GM21515 (cell line): ENCODE measurements around the gene AQP3.
"Not testable (repeated sequence)": the region's sequence is repeated elsewhere in the genome, so short reads cannot be mapped to it uniquely, and the experiment has no call there.

ENCODE experiments used
- ATAC-seq: cut with Tn5 transposase; IDR thresholded peaks from one replicate; pipeline ENCODE4 v1.9.1; 2021; ENCODE audit not compliant: unreplicated experiment

AQP3 gene

DNA sequence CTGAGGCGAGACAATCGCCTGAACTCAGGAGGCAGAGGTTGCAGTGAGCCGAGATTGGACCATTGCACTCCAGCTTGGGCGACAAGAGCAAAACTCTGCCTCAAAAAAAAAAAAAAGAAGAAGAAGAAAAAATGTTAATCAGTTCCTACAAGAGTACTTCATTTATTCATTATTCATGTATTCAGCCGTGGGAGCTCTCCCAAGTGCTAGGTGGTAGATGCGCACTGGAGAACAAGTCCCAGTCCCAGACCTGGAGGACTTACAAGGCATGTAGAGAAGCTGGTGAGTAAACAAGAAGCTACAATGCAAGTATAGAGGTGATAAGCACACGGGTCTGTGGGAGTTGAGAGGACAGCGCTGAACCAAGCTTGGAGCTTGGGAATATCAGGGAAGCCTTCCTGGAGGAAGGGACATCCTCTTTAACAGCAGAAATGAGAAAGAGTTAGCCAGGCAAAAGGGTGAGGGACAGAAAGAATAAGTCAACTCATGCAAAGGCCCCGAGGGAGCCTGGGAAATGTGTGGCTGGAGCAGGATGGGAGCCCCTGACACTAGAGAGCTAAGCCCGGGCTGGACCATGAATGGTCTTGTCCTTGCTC, 27.6 kb downstream of the AQP3 start:
- no peak for ATAC-seq

DNA sequence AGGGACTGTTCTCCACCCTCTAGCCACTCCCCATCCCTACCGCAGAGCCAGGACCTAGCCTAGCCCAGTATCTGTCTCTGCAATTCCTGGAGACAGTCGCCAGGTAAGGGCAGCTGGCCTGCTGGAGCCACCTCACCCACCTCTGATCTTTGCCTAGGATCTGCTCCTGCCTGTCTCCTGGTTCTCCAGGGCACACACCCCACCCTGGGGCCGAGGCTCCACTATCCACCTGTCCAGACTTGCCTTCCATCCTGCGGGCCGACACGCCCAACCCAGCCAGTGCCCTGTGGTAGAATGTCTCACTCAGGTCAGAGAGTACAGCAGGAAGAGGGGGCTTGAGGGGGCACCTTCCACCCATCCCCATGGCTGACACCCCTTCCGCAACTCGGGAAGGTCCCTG, 29.3 kb downstream of the AQP3 start:
- no peak for ATAC-seq

DNA sequence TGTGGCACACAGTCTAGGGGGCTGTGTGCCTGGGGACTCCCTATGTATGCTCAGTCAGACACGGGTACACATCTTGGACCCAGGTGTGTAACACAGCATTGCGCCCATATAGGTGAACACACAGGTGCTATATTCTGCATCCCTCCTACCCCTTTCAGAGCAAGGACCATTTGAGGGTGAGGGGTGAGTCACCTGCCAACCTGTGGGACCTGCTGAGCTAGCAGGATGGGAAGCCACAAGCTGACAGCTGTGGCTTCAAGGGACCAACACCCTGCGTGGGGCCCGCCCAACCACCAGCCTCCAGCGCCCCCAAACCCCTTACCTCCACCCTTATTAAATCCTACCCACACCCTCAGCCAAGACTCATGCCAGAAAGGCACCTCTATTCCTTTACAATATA, 30.4 kb downstream of the AQP3 start:
- ATAC-seq = no peak

DNA sequence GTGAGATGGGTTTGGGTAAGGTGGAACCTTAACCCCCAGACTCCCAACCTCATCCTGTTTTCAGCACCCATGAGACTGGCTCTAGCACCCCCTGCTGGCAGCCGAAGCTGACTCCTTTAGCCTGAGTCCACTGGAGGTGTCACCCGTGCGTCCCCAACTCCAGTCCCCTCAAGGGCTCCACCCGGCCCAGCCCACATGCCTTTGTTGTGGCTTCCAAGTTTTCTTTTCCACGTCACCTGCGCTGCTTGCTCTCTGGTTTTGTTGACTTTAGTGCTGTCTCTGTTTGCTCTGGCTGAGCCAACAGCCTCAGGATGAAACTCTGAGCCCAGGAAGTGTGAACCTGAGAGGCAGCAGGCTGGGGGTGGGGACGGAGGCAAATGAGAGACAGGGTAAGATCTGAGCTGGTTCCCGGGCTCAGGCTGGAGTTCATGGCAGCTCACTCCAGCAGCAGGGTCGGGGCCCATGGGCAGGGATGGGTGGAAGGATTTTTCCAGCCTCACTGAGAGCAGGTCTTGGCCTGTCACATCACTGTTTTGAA, 31.8 kb downstream of the AQP3 start:
- peak; percentile 80 for ATAC-seq

DNA sequence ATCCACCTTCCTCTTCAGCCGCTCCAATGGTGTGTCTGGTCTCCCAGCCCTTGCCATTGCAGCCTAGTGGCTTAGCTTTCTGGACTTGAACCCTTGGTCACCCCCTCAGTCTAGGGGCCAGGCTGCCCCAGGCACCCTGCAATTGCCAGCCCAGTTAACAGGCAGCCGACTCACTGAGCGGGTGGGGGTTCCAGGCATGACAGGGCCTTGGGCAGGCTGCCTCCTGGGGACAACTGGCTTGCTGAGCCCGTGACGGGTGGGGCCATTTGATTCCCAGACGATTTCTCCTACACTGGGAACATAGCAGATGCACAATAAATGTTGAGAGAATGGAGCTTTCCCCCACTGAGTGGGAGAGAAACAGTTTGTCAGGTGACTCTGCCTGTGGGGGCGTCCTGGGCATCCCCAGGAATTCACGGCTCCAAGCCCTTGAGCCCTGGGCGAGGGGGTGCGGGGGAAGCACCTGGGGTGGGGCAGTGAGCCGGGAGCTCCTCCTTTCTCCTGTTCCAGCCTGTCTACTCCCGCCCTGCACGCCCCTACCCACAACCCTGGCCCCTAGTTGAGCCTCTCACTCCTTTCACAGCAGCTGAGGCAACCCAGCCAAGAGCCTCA, 32.4 kb downstream of the AQP3 start:
- ATAC-seq = no peak

DNA sequence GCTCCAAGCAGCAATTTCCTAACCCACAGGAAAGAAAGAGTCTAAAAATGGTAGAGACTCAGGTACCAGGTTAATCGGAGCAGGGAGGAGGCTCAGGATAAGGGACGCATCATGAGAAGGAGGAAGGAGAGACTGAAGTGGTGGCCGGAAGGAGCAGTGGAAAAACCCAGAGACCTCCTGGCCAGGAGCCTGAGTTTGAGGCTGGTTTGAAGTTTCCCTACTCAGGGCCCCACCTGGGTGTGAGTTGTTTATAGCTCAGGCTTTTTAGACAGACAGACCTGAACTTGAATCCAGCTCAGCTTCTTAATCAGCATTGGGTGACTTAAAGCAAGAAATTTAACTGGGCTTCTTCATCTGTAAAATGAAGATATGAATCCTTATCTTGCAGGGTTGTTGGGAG, 33.1 kb downstream of the AQP3 start:
- no peak for ATAC-seq

DNA sequence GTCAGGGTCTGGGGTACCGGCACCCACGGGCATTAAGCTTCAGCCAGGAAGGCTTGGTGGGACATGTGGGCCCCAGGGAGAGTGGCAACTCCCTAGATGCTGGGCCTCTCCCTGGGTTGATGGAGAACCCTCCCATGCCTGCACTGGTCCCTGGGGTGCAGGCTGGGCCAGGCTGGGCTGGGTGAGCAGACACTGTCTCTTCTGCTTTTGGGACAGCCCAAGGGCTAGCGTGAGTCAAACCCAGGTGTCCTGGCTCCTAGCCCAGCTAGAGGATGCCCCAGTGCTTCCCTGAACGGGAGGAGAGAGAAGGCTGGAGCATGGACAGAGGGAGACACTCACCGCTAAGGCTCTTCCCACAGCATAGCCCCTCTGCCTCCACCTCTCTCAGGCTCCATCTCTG, 39.3 kb downstream of the AQP3 start:
- no peak for ATAC-seq

DNA sequence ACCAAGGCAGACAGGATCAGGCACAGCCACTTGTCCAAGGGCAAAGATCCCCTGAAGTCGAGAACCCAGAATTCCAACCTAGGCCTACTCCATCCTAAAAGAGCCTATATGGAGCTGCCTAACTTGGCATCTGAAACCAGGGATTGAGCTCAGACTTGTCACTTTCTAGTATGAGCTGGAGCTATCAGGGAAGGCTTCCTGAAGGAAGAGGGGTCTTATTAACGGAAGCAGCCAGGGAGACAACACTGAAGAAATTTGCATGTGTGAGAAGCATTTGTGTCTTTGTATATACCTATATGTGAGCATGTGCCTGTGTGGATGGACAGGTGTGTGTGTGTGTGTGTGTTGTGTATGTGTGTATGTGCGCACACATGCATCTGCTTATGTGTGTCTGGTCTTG, 40.3 kb downstream of the AQP3 start:
- no peak for ATAC-seq

DNA sequence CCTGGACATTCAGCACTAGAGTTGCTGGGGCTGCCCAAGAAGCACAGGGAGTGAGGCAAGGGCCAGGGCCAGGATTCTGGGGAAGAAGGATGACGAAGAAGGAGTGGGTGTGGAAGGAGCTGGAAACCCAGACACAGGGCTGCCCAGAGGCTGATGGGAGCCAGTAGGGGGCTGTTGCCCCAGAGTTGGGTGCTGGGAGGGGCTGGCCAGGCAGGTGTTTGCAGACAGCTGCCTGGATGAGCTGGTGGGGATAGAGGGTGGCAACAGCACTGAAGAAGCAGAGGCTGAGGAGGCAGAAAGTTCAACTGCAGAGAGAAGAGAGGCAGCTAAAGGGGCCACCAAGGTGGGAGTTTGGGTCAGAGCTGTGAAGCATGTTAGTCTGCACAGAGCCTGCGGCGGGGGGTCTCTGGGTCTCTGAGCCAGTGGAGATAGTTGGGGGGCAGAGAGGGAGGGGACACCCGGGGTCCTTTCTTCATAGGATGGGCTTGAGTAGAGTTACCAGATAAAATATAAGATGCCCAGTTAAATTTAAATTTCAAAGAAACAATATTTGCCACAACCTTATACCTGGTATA, 42.5 kb downstream of the AQP3 start:
- ATAC-seq = no peak

DNA sequence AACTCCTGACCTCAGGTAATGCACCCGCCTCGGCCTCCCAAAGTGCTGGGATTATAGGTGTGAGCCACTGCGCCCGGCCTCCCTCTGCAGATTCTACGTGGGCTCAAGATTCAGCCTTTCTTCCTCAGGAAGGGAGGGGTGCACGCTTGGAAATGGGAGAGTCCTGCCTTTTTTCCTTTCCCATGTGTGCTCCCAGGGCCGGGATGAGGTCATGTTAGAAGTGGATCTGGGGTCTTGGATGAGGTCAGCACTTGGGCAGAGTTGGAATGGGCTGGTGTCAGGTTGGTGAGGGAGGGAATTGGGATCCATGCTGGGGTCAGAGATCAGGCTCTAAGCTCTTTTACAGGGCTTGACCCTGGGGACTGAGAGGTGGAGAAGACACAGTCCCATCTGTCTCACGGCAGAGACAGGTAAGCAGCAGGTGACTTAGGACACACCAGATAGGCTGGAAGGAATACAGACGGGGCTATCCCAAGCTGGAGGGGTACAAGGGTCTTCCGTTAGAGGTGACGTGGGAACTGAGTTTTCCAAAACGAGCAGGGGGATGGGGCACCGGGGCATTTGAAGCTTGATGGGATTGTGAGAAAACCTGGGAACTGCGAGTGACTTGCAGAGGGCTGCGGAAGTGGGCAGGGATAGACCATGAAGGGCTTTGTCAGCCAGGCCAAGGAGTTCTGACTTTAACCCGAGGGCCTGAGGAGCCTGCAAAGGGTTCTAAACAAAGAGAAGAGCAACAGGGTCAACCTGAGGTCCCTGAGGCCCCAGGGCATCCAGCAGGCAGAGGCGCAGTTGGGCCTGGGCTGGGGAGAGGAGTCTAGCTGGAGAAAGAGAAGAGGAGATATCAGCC, 43.2 kb downstream of the AQP3 start:
- ATAC-seq = no peak

DNA sequence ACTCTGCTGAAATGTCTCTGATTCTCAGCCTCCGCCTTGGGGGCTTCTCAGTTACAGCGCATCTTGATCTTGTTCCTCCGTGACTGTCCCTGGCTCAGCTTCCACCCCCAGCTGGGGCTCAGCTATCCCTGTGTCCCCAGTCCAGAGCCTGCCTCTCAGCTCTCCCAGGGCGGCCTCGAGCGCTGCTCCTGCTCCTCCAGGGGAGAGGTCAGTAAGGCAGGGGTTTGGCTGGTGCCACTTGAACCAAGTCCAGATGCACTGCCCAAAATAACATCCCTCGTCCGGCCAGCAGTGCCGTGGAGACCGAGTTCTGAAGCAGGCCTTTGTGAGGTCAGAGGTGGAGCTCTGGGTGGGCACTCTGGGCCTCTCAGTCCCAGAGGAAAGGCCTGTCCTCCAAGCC, 45.0 kb downstream of the AQP3 start, which contains the start of gene AQP7:
AQP7 (minus strand) TSS at position 198 of the 400 bp plus-strand sequence. CDS start 1,306 bp downstream, outside the sequence.
- not testable (repeated sequence) for ATAC-seq

DNA sequence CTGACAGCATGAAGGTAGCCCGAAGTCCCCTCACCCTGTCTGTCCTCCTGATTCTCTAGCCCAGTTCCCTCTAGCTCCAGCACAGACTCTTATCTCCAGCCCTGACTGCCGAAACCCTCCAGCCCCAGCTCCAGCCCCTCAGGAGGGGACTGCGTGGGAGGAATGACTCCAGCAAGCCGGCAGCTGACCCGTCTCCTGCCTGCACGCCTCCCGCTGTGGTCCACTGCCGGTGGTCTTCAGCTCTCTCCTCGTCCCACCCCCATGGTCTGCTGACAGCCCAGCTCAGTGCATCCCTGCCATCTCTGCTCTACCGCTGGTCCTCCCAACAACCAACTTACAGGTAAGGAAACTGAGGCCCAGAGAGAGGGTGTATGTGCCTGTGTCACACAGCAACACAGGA, 45.6 kb downstream of the AQP3 start:
- not testable (repeated sequence) for ATAC-seq

DNA sequence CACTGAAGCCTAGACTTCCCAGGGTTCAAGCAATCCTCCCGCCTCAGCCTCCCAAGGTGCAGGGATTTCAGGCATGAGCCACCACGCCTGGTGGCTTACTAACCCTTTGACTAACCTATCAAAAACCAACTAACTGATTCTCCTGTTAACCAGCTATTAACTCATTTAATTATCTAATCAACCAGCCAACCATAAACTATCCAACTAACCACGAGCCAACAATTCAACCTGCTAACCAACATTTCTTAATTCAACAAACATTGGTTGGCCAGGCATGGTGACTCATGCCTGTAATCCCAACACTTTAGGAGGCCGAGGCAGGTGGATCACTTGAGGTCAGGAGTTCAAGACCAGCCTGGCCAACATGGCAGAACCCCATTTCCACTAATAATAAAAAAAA, 48.3 kb downstream of the AQP3 start:
- ATAC-seq = not testable (repeated sequence)

DNA sequence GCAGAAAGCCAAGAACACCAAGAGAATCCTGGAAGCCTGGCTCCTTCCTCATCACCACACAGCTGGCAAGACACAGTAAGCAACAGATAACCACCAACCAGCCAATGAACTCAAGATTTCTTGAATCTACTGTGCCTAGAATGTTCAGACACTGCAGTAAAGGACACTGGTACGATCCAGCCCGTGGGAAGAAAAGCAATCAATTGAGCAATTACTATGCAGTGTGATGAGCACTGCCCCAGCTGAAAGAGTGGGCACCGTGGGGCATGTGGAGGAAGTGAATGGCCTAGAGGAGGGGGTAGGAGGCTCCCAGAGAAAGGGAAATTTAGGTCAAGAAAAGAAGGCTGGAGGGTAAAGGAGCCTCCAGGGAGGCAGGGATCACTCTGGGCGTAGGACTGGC, 49.6 kb downstream of the AQP3 start:
- not testable (repeated sequence) for ATAC-seq

DNA sequence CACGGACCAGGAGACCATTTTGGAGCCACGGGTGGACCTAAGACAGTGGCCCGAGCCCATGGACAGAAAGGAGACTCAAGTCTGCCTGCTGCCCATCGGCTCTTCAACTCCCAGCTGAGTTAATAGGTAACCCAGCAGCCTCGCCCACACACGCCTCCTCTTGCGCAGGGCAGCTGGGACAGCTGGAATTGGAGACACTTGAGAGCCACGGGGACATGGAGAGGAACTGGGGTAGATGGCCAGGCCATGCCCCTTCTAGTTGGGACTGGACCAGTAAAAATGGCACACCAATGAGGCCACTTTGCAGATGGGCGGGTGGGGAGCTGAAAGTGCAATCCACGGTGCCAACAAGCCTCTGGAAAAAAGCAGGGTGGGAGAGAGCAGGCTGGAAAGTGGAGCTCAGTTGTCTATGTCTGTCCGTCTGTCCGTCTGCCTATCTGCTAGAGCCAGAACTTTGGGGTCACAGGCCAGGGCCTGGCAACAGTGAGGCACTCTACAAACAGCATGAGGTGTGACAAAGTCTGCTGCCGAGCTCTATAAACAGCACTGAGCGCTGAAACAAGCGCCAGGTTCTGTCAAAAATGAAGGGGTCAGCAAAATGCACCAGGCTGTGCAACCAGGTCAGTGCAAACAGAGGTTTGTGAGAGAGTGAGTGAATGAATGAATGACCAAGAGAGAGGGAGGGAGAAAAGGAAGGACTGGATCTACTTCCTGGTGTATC, 52.1 kb downstream of the AQP3 start:
- ATAC-seq = not testable (repeated sequence)

DNA sequence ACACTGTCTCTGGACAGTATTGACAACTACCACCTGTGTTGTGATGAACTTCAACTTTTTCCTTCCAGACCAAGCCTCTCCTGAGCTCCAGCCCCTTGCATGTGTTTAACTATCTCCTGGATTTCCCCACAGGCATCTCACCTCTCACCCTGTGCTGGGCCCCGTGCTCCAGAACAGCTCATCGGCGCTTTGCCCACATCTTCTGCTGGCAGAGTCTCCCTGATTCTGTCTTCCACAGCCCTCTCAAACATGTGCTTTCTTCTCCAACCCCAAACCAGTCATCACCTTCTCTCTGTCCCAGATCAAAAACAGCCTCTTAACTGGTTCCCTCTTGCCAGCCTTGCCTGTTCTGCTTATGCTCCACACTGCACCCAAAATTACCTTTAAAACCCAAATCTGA, 53.4 kb downstream of the AQP3 start:
- not testable (repeated sequence) for ATAC-seq

DNA sequence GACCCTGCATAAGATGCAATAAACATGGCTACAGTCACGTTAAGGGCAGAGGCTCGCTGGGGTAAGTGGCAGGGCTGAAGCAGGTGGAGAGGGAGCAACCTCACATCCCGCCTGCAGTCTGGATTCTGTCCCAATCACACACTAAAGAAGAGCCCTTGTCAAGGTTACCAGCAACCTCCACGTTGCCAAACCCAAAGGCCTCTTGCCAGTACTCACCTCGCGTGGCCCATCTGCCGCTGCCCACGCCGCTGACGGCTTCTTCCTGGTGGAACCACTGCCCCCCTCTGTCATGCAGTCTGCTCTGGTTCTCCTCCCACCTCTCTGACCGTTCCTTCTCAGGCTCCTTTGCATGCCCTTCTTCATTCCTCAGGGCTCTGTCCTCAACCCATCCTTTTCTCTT, 53.8 kb downstream of the AQP3 start:
- no peak for ATAC-seq

DNA sequence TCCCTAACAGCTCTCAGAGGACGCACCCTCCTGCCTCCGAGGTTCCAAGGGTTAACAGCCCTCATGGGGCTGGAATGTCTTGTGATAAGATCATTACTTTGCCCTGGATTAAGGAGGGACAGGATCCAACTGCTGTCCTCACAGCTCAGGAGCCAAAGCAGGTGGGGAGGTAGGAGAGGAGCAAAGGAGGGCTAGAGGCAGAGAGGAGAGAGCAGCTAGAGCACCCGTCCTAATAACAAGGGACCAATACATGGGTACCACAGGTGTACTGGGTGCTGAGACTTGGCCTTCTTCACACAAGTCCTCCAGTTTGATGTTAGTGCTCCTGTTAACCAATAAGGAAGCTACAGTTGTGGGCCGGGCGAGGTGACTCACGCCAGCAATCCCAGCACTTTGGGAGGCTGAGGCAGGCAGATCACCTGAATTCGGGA, 54.8 kb downstream of the AQP3 start:
- ATAC-seq = not testable (repeated sequence)
